Astrocyte (in vitro differentiated cells and primary cell): Measurements from ENCODE around the gene BMPR1B.

Source experiments
- EZH2 ChIP-seq: IDR thresholded peaks from 2 replicates; pipeline ENCODE4 v1.6.1; 2012; ENCODE audit warnings: mild to moderate bottlenecking, low read length, inconsistent platforms; ENCODE audit not compliant: insufficient read depth
- TF ChIP-seq, protein P1 (sequence below): IDR thresholded peaks from 2 replicates; pipeline ENCODE4 v1.5.1; 2011; ENCODE audit warnings: low read depth, mild to moderate bottlenecking, inconsistent platforms, low read length, moderate library complexity; ENCODE audit not compliant: insufficient read depth

- TF ChIP-seq, protein P1, sequence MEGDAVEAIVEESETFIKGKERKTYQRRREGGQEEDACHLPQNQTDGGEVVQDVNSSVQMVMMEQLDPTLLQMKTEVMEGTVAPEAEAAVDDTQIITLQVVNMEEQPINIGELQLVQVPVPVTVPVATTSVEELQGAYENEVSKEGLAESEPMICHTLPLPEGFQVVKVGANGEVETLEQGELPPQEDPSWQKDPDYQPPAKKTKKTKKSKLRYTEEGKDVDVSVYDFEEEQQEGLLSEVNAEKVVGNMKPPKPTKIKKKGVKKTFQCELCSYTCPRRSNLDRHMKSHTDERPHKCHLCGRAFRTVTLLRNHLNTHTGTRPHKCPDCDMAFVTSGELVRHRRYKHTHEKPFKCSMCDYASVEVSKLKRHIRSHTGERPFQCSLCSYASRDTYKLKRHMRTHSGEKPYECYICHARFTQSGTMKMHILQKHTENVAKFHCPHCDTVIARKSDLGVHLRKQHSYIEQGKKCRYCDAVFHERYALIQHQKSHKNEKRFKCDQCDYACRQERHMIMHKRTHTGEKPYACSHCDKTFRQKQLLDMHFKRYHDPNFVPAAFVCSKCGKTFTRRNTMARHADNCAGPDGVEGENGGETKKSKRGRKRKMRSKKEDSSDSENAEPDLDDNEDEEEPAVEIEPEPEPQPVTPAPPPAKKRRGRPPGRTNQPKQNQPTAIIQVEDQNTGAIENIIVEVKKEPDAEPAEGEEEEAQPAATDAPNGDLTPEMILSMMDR = no peak
- TF ChIP-seq EZH2 = no peak
Observed at GRCh38 chr4:95108883-95109421, 351.2 kb downstream of the BMPR1B start.
